ENCODE data around the gene MYBPC1. TPM values are rescaled to one million over a fixed set of nuclear protein-coding genes. Genes with fewer than 3 reads are reported as not detected.

The MYBPC1 gene
- total and polyA plus RNA-seq, 2 experiments from 2014 or later = 0.18 TPM; not detected in 1

- TF ChIP-seq ZNF462 (CRISPR knock-in tag; IDR thresholded peaks at IDR 0.05) (no peak), ZNF331 (CRISPR knock-in tag; IDR thresholded peaks at IDR 0.05; ENCODE audit: low read depth) (no peak), ETS1 (IDR thresholded peaks at IDR 0.05) (no peak), ZNF114 (CRISPR knock-in tag; IDR thresholded peaks at IDR 0.05) (no peak)
These were observed 9.4 kb downstream of the MYBPC1 start (continued) for GRCh38 chr12:101604132-101604531.

- no peak overlapping the region for H3K27ac ChIP-seq (ENCODE audit: low read depth)
- no peaks in the 10 kb centered on the region for H3K27me3 ChIP-seq (ENCODE audit: insufficient read depth)
- no peaks in the 10 kb centered on the region for H3K79me2 ChIP-seq (replicated peaks; ENCODE audit: insufficient read depth)
- H3K4me1 ChIP-seq (ENCODE audit: insufficient read depth) = peaks cover 6% of the 10 kb centered on the region; the same call in 1 of the 2 replicates
- H3K4me1 Mint-ChIP-seq = peaks cover 18% of the 10 kb centered on the region
- no peak overlapping the region for H3K4me3 ChIP-seq
- ATAC-seq = no peak
- H3K36me3 ChIP-seq (ENCODE audit: insufficient read depth) = no peaks in the 10 kb centered on the region
- no peaks in the 10 kb centered on the region for H3K27me3 Mint-ChIP-seq (ENCODE audit: insufficient read depth, low read depth, poor library complexity)
- no peak overlapping the region for H3K4me3 Mint-ChIP-seq
- H3K4me2 ChIP-seq = no peak overlapping the region
- no peaks in the 10 kb centered on the region for H3K36me3 Mint-ChIP-seq (ENCODE audit: low read depth)
- H4K20me1 ChIP-seq (replicated peaks; ENCODE audit: insufficient read depth) = no peaks in the 10 kb centered on the region
- H3K9me3 Mint-ChIP-seq = no peaks in the 10 kb centered on the region; the same call in 2 of the 3 replicates
- 0 out of 2 replicates have a peak, but pooled peaks cover 3% of the 10 kb centered on the region for H3K9me2 ChIP-seq (ENCODE audit: insufficient read depth)
- DNase-seq (ENCODE audit: low spot score) = no peak
- no peak overlapping the region for H3K27ac Mint-ChIP-seq
- no peak overlapping the region; the same call in 1 of the 2 replicates for H2AFZ ChIP-seq
- no peaks in the 10 kb centered on the region for H3F3A ChIP-seq (replicated peaks; ENCODE audit: low read depth)
- TF ChIP-seq EZH2phosphoT487 (IDR thresholded peaks at IDR 0.05; ENCODE audit: unreplicated experiment) (no peak), CTCF (conservative IDR thresholded peaks at IDR 0.05; ENCODE audit: low read depth in 2 of 2) (no peak), REST (IDR thresholded peaks at IDR 0.05; ENCODE audit: unreplicated experiment) (no peak), ZNF331 (CRISPR knock-in tag; IDR thresholded peaks at IDR 0.05; ENCODE audit: low read depth) (no peak), STAT1 (IDR thresholded peaks at IDR 0.05; ENCODE audit: unreplicated experiment) (no peak), EZH2 (IDR thresholded peaks at IDR 0.05; ENCODE audit: low read depth, unreplicated experiment) (no peak), ZNF114 (CRISPR knock-in tag; IDR thresholded peaks at IDR 0.05) (no peak), CREB1 (CRISPR knock-in tag; IDR thresholded peaks at IDR 0.05; ENCODE audit: low read depth) (no peak), JUNB (IDR thresholded peaks at IDR 0.05; ENCODE audit: unreplicated experiment) (no peak)
These were observed 13.1 kb downstream of the MYBPC1 start for GRCh38 chr12:101607894-101608293.

Data from GM23338 (cell line).